HepG2 (cell line): ENCODE measurements around the gene NUDT9. TPM values are rescaled to one million over a fixed set of nuclear protein-coding genes. Genes with fewer than 3 reads are reported as not detected.

Experiments
- CEBPB ChIP-seq: IDR thresholded peaks from 2 replicates; pipeline ENCODE4 v1.6.1; 2011; ENCODE audit warnings: low read depth, low read length, improper control_type of control experiment, borderline replicate concordance
- GABPA ChIP-seq, 2 experiments: IDR thresholded peaks; 2 replicates each; pipeline ENCODE4 v1.6.1; 2011 to 2016; ENCODE audit warnings: low read depth in 2 of 2, low read length in 1 of 2, missing biosample characterization in 1 of 2, missing genetic modification characterization in 1 of 2
- JARID2 ChIP-seq: sonication (generic); formaldehyde crosslinking; IDR thresholded peaks from 2 replicates; pipeline ENCODE4 v1.8.1; 2023; ENCODE audit warnings: missing genetic modification reagents, inconsistent platforms; ENCODE audit not compliant: insufficient replicate concordance
- JDP2 ChIP-seq: sonication (generic); formaldehyde crosslinking; IDR thresholded peaks from 2 replicates; pipeline ENCODE4 v1.8.1; 2022; ENCODE audit warnings: missing genetic modification reagents, borderline replicate concordance
- JUN ChIP-seq: sonication (generic); formaldehyde crosslinking; IDR thresholded peaks from 2 replicates; pipeline ENCODE4 v1.4.0; 2020; ENCODE audit warnings: mild to moderate bottlenecking, missing genetic modification reagents
- NFKB2 ChIP-seq: sonication (generic); formaldehyde crosslinking; IDR thresholded peaks from 2 replicates; pipeline ENCODE4 v1.4.0; 2020; ENCODE audit warnings: missing genetic modification reagents, borderline replicate concordance
- PHB2 ChIP-seq: fragments of 450-650 bp; IDR thresholded peaks from 2 replicates; pipeline ENCODE4 v1.6.1; 2018; ENCODE audit not compliant: partially characterized antibody
- SOX5 ChIP-seq: IDR thresholded peaks from 2 replicates; pipeline ENCODE4 v1.6.1; 2016; ENCODE audit warnings: borderline replicate concordance
- SP1 ChIP-seq, 2 experiments: fragments of 450-650 bp in 1 of 2; sonication (generic) in 1 of 2; formaldehyde crosslinking in 1 of 2; IDR thresholded peaks; 2 replicates each; pipeline versions ENCODE4 v1.4.0 to v1.6.1; 2016 to 2020; ENCODE audit warnings: missing genetic modification reagents in 1 of 2
- SRF ChIP-seq: IDR thresholded peaks from 2 replicates; pipeline ENCODE4 v1.6.1; 2011; ENCODE audit warnings: mild to moderate bottlenecking, low read depth, low read length, moderate library complexity
- TAF15 ChIP-seq: fragments of 200-400 bp; formaldehyde crosslinking; IDR thresholded peaks from one replicate; pipeline ENCODE4 v1.6.1; 2018; ENCODE audit warnings: mild to moderate bottlenecking, low read depth, low read length; ENCODE audit not compliant: poor library complexity, severe bottlenecking
- ZBED4 ChIP-seq: sonication (generic); formaldehyde crosslinking; IDR thresholded peaks from 2 replicates; pipeline ENCODE4 v1.4.0; 2020; ENCODE audit warnings: missing genetic modification reagents, borderline replicate concordance
- ZFX ChIP-seq: sonication (generic); formaldehyde crosslinking; IDR thresholded peaks from 2 replicates; pipeline ENCODE4 v1.4.0; 2020; ENCODE audit warnings: mild to moderate bottlenecking, low read depth, missing genetic modification reagents, moderate library complexity
- ZNF3 ChIP-seq: IDR thresholded peaks from 2 replicates; pipeline ENCODE4 v1.7.0; 2017; ENCODE audit warnings: inconsistent platforms
- ZNF562 ChIP-seq: sonication (generic); formaldehyde crosslinking; IDR thresholded peaks from 2 replicates; pipeline ENCODE4 v1.8.0; 2022; ENCODE audit warnings: missing genetic modification reagents, borderline replicate concordance
- ZNF629 ChIP-seq: sonication (generic); formaldehyde crosslinking; conservative IDR thresholded peaks from 2 replicates; pipeline ENCODE4 v1.5.0; 2020; ENCODE audit warnings: missing genetic modification reagents
- ZNF781 ChIP-seq: sonication (generic); formaldehyde crosslinking; IDR thresholded peaks from 2 replicates; pipeline ENCODE4 v1.5.1; 2020; ENCODE audit warnings: borderline replicate concordance, mild to moderate bottlenecking, missing genetic modification reagents; ENCODE audit errors: not compliant biosample characterization
- ZNF790 ChIP-seq: sonication (generic); formaldehyde crosslinking; IDR thresholded peaks from 2 replicates; pipeline ENCODE4 v1.8.0; 2022; ENCODE audit warnings: missing genetic modification reagents, mild to moderate bottlenecking, borderline replicate concordance
- polyA plus RNA-seq, 8 experiments: library from polyadenylated mRNA; depleted of rRNA in 3 of 8; stranded (reverse) in 7 of 8; unstranded in 1 of 8; fragments of >200 nt; fragmentation: Illumina TruSeq in 4 of 8; extraction: Trizol in 4 of 8; gene quantifications; 2 replicates each; pipeline versions ENCODE4 v1.2.1 to v1.2.3, GENCODE V29; 2011 to 2016; ENCODE audit warnings: low read depth in 4 of 8, missing spikeins in 1 of 8, mixed read lengths in 1 of 8; ENCODE audit not compliant: insufficient read depth in 1 of 8
- total RNA-seq, 5 experiments: library from RNA; depleted of rRNA; stranded (reverse); fragments of >200 nt; fragmentation: Illumina TruSeq; extraction: Trizol; gene quantifications; 2 replicates each; pipeline ENCODE4 v1.2.3, GENCODE V29; 2016; ENCODE audit warnings: low read depth in 1 of 5
- TF ChIP-seq, protein P1 (sequence below): sonication (generic); formaldehyde crosslinking; IDR thresholded peaks from 2 replicates; pipeline ENCODE4 v1.5.0; 2020; ENCODE audit warnings: mild to moderate bottlenecking, missing genetic modification reagents, borderline replicate concordance

Gene NUDT9
- total and polyA plus RNA-seq, 2 of the 13 experiments (the other 11 are each of a cell fraction or from before 2014, with no cell fraction given): 10.4 to 12.3 TPM

- TF ChIP-seq NFKB2 (CRISPR knock-in tag): peak; percentile 96; the same call in 1 of the 2 replicates
- no peak for TF ChIP-seq GABPA (IDR thresholded peaks at IDR 0.05; ENCODE audit: low read depth, low read length)
- peak; percentile 75 for TF ChIP-seq GABPA (CRISPR knock-in tag; IDR thresholded peaks at IDR 0.05; ENCODE audit: low read depth)
- TF ChIP-seq ZNF629: 0 out of 2 replicates have a peak, but pooled peaks have one; percentile 60
- no peak for TF ChIP-seq ZNF3 (CRISPR knock-in tag)
- no peak; the same call in 1 of the 2 replicates for TF ChIP-seq ZBED4 (CRISPR knock-in tag)
- no peak; the same call in 1 of the 2 replicates for TF ChIP-seq ZNF790 (CRISPR knock-in tag)
- no peak for TF ChIP-seq ZNF562 (CRISPR knock-in tag)
- TF ChIP-seq JUN (CRISPR knock-in tag): peak; percentile 79; the same call in 1 of the 2 replicates
- peak; percentile 94 for TF ChIP-seq ZNF781
- TF ChIP-seq, protein P1, sequence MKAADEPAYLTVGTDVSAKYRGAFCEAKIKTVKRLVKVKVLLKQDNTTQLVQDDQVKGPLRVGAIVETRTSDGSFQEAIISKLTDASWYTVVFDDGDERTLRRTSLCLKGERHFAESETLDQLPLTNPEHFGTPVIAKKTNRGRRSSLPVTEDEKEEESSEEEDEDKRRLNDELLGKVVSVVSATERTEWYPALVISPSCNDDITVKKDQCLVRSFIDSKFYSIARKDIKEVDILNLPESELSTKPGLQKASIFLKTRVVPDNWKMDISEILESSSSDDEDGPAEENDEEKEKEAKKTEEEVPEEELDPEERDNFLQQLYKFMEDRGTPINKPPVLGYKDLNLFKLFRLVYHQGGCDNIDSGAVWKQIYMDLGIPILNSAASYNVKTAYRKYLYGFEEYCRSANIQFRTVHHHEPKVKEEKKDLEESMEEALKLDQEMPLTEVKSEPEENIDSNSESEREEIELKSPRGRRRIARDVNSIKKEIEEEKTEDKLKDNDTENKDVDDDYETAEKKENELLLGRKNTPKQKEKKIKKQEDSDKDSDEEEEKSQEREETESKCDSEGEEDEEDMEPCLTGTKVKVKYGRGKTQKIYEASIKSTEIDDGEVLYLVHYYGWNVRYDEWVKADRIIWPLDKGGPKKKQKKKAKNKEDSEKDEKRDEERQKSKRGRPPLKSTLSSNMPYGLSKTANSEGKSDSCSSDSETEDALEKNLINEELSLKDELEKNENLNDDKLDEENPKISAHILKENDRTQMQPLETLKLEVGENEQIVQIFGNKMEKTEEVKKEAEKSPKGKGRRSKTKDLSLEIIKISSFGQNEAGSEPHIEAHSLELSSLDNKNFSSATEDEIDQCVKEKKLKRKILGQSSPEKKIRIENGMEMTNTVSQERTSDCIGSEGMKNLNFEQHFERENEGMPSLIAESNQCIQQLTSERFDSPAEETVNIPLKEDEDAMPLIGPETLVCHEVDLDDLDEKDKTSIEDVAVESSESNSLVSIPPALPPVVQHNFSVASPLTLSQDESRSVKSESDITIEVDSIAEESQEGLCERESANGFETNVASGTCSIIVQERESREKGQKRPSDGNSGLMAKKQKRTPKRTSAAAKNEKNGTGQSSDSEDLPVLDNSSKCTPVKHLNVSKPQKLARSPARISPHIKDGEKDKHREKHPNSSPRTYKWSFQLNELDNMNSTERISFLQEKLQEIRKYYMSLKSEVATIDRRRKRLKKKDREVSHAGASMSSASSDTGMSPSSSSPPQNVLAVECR (CRISPR knock-in tag): peak; percentile 88; the same call in 1 of the 2 replicates
- TF ChIP-seq JARID2 (CRISPR knock-in tag): no peak
- no peak for TF ChIP-seq PHB2
- no peak for TF ChIP-seq CEBPB
- TF ChIP-seq SP1 (IDR thresholded peaks at IDR 0.05): no peak
- TF ChIP-seq SP1 (CRISPR knock-in tag; IDR thresholded peaks at IDR 0.05): no peak
- TF ChIP-seq JDP2 (CRISPR knock-in tag): no peak; the same call in 1 of the 2 replicates
- peak; percentile 71 for TF ChIP-seq TAF15
- TF ChIP-seq SRF: no peak
- peak; percentile 85 for TF ChIP-seq ZFX (CRISPR knock-in tag)
- peak; percentile 60 for TF ChIP-seq SOX5
These were observed at the start of gene NUDT9 (continued) for GRCh38 chr4:87422104-87423052.
